ENCODE results near the gene TUBAL3.
A peak's percentile ranks its signal among the peaks of the same experiment; 100 is the strongest.
"Not testable (repeated sequence)": the region's sequence is repeated elsewhere in the genome, so short reads cannot be mapped to it uniquely, and the experiment has no call there.

TUBAL3 gene

DNA sequence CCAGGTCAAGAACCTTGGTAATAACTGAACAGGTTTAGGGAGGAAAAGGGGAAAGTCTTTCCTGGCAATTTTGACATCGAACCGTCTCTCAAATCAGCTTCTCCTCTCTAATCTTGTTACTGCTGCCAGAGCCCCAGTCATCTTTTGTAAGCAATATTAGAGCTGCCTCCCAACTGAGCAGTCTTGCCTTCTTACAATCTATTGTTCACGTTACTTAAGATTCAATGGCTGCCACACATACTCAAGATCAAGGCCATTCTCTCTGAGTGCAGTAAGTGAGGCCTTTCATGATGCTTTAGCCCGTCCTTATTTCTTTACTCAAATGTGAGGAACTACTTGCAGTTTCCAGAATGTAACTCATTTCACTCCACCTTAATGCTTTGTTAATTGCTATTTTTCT is 20.1 kb upstream of the TUBAL3 start:
- peaks cover 7% of the 10 kb centered on the region for H3K36me3 ChIP-seq (ENCODE audit: control insufficient read depth, insufficient read depth, low read length)
- no peak overlapping the region for H3K4me3 ChIP-seq (ENCODE audit: insufficient read depth, low read depth, low read length)
- H3K27me3 ChIP-seq (ENCODE audit: control insufficient read depth, insufficient read depth, low read length, poor library complexity, severe bottlenecking) = no peaks in the 10 kb centered on the region
- no peaks in the 10 kb centered on the region for H3K9me3 ChIP-seq (ENCODE audit: control insufficient read depth, low read length)
- H3K27ac ChIP-seq (ENCODE audit: insufficient read depth, low read depth, low read length, poor library complexity, severe bottlenecking) = no peak overlapping the region
- WGBS, 2 experiments = 82 to 88% methylated on average over 3 of the region's 4 CpGs
- H3K4me1 ChIP-seq (ENCODE audit: control insufficient read depth, insufficient read depth, low read length) = no peaks in the 10 kb centered on the region

DNA sequence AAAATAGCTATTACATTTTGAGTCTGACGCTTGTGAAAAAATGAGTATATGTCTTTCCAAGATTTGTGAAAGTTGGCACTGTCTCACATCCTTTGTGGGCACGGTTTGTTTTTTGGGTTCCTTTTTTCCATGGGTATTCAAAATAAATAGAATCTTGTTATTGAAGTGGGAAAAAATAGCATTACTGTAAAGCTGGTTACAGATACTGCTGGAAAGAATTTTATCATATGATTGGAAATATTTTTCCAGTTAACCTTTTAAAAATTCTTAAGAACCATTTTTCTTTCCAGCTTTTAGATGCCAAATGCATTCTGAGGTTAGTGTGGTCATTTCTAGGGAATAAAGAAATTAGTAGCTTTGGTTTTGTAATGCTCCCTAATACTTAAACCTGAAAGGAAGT is 19.1 kb upstream of the TUBAL3 start:
- no peaks in the 10 kb centered on the region for H3K4me1 ChIP-seq (ENCODE audit: control insufficient read depth, insufficient read depth, low read length)
- no peaks in the 10 kb centered on the region for H3K36me3 ChIP-seq (ENCODE audit: control insufficient read depth, insufficient read depth, low read length)
- no peak overlapping the region for H3K27ac ChIP-seq (ENCODE audit: insufficient read depth, low read depth, low read length, poor library complexity, severe bottlenecking)
- no peak overlapping the region for H3K4me3 ChIP-seq (ENCODE audit: insufficient read depth, low read depth, low read length)
- no peaks in the 10 kb centered on the region for H3K27me3 ChIP-seq (ENCODE audit: control insufficient read depth, insufficient read depth, low read length, poor library complexity, severe bottlenecking)
- no peaks in the 10 kb centered on the region for H3K9me3 ChIP-seq (ENCODE audit: control insufficient read depth, low read length)
- 48 to 50% methylated on average over 2 of the region's 2 CpGs for WGBS, 2 experiments

DNA sequence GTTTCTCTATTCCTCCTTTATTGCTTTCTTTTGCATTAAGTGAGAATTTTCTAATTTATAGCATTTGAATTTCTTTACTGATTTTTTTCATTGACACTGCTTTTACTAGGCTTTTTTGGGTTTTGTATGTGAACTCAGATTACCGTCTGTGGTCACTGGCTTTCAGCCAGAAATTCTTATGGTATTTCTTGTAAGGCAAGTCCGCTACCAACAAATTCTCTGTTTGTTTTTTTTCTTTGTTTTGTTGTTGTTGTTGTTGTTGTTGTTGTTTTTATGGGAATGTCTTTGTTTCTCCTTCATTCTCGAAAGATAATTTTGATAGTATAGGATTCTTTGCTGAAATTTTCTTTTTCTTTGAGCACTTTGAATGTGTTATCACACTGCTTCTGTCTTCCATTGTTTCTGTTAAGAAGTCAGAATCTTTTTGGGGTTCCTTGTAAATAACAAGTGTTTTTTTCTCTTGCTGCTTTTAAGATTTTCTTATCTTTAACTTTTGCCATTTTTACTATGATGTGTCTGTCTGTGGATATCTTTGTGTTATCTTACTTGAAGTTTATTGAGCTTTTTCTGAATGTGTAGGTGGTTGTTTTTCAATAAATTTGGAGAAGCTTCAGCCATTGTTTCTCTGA is 15.0 kb upstream of the TUBAL3 start:
- H3K36me3 ChIP-seq (ENCODE audit: control insufficient read depth, insufficient read depth, low read length) = no peaks in the 10 kb centered on the region
- no peak overlapping the region for H3K4me3 ChIP-seq (ENCODE audit: insufficient read depth, low read depth, low read length)
- no peak overlapping the region for H3K27ac ChIP-seq (ENCODE audit: insufficient read depth, low read depth, low read length, poor library complexity, severe bottlenecking)
- H3K9me3 ChIP-seq (ENCODE audit: control insufficient read depth, low read length) = no peaks in the 10 kb centered on the region
- H3K27me3 ChIP-seq (ENCODE audit: control insufficient read depth, insufficient read depth, low read length, poor library complexity, severe bottlenecking) = no peaks in the 10 kb centered on the region
- peaks cover 6% of the 10 kb centered on the region for H3K4me1 ChIP-seq (ENCODE audit: control insufficient read depth, insufficient read depth, low read length)
- 91 to 99% methylated on average over 3 of the region's 3 CpGs for WGBS, 2 experiments

DNA sequence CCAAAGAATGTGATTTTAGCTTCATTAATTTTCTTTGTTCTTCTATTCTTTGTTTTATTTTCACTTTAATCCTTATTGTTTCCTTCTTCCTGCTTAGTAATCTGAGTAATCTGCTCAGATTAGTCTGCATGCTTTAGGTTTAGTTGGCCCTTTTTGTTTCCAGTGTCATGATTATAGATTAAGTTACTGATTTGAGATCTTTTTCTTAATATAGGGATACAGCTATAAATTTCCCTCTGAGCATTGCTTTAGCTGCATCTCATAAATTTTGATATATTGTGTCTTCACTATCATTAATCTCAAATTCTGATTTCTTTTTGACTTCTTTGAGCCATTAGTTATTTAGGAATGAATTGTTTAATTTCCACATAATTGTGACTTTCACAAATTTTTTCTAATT is 14.0 kb upstream of the TUBAL3 start:
- Histone ChIP-seq H3K4me3 (ENCODE audit: insufficient read depth, low read depth, low read length) (no peak overlapping the region), H3K4me1 (ENCODE audit: control insufficient read depth, insufficient read depth, low read length) (peaks cover 10% of the 10 kb centered on the region), H3K36me3 (ENCODE audit: control insufficient read depth, insufficient read depth, low read length) (no peaks in the 10 kb centered on the region), H3K27me3 (ENCODE audit: control insufficient read depth, insufficient read depth, low read length, poor library complexity, severe bottlenecking) (no peaks in the 10 kb centered on the region), H3K9me3 (ENCODE audit: control insufficient read depth, low read length) (no peaks in the 10 kb centered on the region), H3K27ac (ENCODE audit: insufficient read depth, low read depth, low read length, poor library complexity, severe bottlenecking) (no peak overlapping the region)

DNA sequence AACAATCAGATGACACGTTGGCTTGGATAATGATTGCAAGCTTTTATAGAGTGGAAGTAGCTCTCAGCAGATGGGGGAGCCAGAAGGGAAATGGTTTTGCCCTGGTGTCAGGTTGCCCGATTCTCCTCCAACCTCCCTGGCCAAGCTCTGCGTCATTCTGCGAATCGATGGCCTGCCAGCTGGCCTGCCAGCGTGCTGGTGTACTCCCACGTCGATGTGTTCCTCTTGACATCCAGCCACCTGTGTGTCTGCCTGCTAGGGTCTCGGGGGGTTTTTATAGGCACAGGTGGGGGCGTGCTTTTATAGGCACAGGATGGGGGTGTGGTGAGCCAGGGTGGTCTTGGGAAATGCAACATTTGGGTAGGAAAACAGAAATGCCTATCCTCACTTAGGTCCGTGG is 12.4 kb upstream of the TUBAL3 start:
- WGBS, 2 experiments = 73 to 79% methylated on average over 11 of the region's 11 CpGs
- Histone ChIP-seq H3K27ac (ENCODE audit: insufficient read depth, low read depth, low read length, poor library complexity, severe bottlenecking) (no peak overlapping the region), H3K9me3 (ENCODE audit: control insufficient read depth, low read length) (no peaks in the 10 kb centered on the region)

DNA sequence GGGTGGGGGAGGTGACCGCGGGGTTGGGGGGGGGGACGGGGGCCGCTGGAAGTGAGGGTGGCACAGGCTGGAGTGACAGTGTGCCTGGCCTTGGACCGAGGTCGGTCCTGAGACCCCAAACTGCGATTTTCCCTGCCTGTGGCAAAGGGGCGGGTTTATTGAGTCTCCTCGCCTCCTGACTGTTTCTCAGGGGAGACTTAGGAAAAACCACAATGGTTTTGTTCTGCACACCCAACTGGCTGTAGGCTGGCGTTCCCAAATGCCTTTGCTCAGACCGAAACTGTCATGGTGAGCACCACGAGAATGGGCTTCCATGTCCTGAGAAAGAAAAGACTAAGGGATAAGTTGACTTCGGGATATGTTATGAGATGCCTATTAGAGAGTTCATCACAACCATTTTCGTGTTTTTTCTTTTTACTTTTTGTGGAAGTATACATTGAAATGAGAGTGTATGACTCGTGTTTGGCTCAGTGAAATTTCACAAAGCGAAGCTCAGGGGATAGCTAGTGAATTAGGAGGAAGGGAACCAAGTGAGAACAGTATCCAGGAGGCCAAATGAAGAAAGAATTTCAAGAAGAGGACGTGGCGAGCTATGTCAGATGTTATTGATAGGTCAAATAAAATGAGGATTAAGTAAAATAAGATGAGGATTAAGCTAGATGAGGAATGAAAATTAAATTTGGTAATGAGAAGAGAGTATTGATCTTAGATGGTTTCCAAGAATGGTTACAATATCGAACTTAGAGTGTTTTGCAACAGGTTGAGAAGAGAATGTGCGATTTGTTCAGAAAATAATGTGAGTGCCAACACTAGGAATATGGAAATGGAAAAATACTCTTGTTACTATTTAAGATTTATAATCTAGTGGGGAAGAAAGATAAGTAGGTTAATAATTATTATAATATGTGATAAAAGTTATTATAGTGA is 8.6 kb upstream of the TUBAL3 start:
- WGBS, 2 experiments = 17 to 18% methylated on average over 20 of the region's 20 CpGs

More for the DNA sequence above, 12.4 kb upstream of the TUBAL3 start:
- H3K4me1 ChIP-seq (ENCODE audit: control insufficient read depth, insufficient read depth, low read length) = peaks cover 10% of the 10 kb centered on the region
- no peaks in the 10 kb centered on the region for H3K36me3 ChIP-seq (ENCODE audit: control insufficient read depth, insufficient read depth, low read length)
- H3K4me3 ChIP-seq (ENCODE audit: insufficient read depth, low read depth, low read length) = no peak overlapping the region
- no peaks in the 10 kb centered on the region for H3K27me3 ChIP-seq (ENCODE audit: control insufficient read depth, insufficient read depth, low read length, poor library complexity, severe bottlenecking)

DNA sequence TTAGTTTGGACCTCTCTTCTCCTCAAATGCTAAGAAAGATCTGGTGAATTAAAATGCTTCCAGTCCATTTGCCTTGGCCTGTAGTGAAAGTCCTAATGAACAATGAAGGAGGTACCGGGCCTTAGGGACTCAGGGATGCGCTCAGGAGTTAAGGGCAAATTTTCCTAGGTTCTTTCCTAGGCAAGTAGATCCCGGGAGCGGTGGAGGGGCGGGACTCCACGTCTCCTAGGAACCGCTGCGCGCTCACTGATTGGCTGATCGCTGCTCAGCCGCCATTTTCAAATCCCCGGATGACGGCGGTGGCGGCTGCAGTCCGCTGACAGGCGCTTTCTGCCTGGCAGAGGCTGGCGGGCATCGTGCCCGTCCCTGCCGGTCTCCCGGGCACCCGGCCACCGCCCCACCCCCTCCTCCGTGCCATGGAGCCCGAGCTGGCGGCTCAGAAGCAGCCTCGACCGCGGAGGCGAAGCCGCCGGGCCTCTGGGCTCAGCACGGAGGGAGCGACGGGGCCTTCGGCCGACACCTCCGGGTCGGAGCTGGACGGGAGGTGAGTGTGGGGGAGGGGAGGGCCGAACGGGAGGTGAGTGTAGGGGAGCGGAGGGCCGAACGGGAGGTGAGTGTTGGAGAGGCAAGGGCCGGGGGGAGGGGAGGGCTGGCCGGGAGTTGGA is 7.8 kb upstream of the TUBAL3 start, which contains the start of gene NET1:
Gene NET1 (plus strand): TSS at position 281 of the 665 bp plus-strand sequence. CDS start 136 bp downstream, at position 417.
- H3K27me3 ChIP-seq (ENCODE audit: control insufficient read depth, insufficient read depth, low read length, poor library complexity, severe bottlenecking) = no peaks in the 10 kb centered on the region
- H3K27ac ChIP-seq (ENCODE audit: insufficient read depth, low read depth, low read length, poor library complexity, severe bottlenecking) = peak within 1 kb of the TSS; percentile 69
- H3K9me3 ChIP-seq (ENCODE audit: control insufficient read depth, low read length) = no peaks in the 10 kb centered on the region
- no peaks in the 10 kb centered on the region for H3K36me3 ChIP-seq (ENCODE audit: control insufficient read depth, insufficient read depth, low read length)
- H3K4me3 ChIP-seq (ENCODE audit: insufficient read depth, low read depth, low read length) = peak within 1 kb of the TSS; percentile 81
- H3K4me1 ChIP-seq (ENCODE audit: control insufficient read depth, insufficient read depth, low read length) = peaks cover 10% of the 10 kb centered on the region
- WGBS, 2 experiments = 0 to 1% methylated on average over 46 to 48 of the region's 48 CpGs

More for the DNA sequence above, 8.6 kb upstream of the TUBAL3 start:
- H3K27ac ChIP-seq (ENCODE audit: insufficient read depth, low read depth, low read length, poor library complexity, severe bottlenecking) = no peak overlapping the region
- H3K9me3 ChIP-seq (ENCODE audit: control insufficient read depth, low read length) = no peaks in the 10 kb centered on the region
- peak overlapping the region; percentile 81 for H3K4me3 ChIP-seq (ENCODE audit: insufficient read depth, low read depth, low read length)
- H3K27me3 ChIP-seq (ENCODE audit: control insufficient read depth, insufficient read depth, low read length, poor library complexity, severe bottlenecking) = no peaks in the 10 kb centered on the region
- no peaks in the 10 kb centered on the region for H3K36me3 ChIP-seq (ENCODE audit: control insufficient read depth, insufficient read depth, low read length)
- H3K4me1 ChIP-seq (ENCODE audit: control insufficient read depth, insufficient read depth, low read length) = peaks cover 10% of the 10 kb centered on the region

DNA sequence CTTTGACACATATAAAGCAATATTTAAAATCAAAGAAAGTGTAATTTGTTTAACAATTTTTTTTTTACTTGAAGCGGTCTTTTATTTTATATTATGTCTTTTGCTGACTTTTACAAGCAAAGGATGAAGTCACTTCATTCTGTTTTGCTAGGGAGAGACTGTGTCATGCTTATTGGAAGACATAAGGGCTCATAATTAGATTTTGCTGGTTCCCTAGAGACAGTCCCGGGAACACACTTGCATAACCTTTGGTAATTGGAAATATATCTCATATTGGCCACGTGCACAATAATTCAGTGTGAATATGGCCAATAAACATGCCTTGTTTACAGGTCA is 7.3 kb upstream of the TUBAL3 start:
- Histone ChIP-seq H3K4me3 (ENCODE audit: insufficient read depth, low read depth, low read length) (no peak overlapping the region), H3K27ac (ENCODE audit: insufficient read depth, low read depth, low read length, poor library complexity, severe bottlenecking) (no peak overlapping the region), H3K9me3 (ENCODE audit: control insufficient read depth, low read length) (no peaks in the 10 kb centered on the region), H3K4me1 (ENCODE audit: control insufficient read depth, insufficient read depth, low read length) (peaks cover 10% of the 10 kb centered on the region), H3K27me3 (ENCODE audit: control insufficient read depth, insufficient read depth, low read length, poor library complexity, severe bottlenecking) (no peaks in the 10 kb centered on the region), H3K36me3 (ENCODE audit: control insufficient read depth, insufficient read depth, low read length) (no peaks in the 10 kb centered on the region)
- 82 to 83% methylated on average over 3 of the region's 3 CpGs for WGBS, 2 experiments

DNA sequence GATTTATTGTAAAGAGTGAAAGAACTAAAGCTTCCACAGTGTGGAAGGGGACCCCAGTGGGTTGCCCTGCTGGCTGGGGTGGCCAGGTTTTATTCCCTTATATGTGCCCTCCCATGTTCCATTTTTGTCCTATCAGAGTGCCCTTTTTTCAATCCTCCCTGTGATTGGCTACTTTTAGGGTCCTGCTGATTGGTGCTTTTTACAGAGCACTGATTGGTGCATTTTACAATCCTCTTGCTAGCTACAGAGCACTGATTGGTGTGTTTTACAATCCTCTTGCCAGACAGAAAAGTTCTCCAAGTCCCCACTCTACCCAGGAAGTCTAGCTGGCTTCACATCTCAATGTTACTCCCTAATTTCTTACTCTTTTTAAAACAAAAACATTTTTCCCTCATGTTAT is 6.2 kb upstream of the TUBAL3 start:
- H3K27ac ChIP-seq (ENCODE audit: insufficient read depth, low read depth, low read length, poor library complexity, severe bottlenecking); H3K4me3 ChIP-seq (ENCODE audit: insufficient read depth, low read depth, low read length); H3K4me1 ChIP-seq (ENCODE audit: control insufficient read depth, insufficient read depth, low read length); H3K36me3 ChIP-seq (ENCODE audit: control insufficient read depth, insufficient read depth, low read length); H3K9me3 ChIP-seq (ENCODE audit: control insufficient read depth, low read length); H3K27me3 ChIP-seq (ENCODE audit: control insufficient read depth, insufficient read depth, low read length, poor library complexity, severe bottlenecking): not testable (repeated sequence)

DNA sequence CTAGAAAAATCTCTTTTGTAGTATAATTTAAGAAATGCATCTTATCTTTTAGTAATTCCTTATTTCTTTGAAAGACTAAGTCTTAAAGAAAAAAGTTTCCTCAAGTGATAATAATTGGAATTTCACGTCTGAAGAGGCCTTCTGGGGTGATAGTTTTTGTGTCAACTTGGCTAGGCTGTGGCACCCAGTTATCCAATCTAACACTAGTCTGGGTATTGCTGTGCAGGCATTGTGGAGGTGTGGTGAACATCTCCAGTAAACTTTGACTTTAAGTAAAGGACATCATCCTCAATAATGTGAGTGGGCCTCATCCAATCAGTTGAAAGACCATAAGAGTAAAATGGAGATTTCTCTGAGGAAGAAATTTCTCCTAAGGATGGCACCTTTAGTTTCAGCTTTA is 2.3 kb upstream of the TUBAL3 start:
- Histone ChIP-seq H3K9me3 (ENCODE audit: control insufficient read depth, low read length) (no peaks in the 10 kb centered on the region), H3K4me3 (ENCODE audit: insufficient read depth, low read depth, low read length) (no peak overlapping the region), H3K27me3 (ENCODE audit: control insufficient read depth, insufficient read depth, low read length, poor library complexity, severe bottlenecking) (no peaks in the 10 kb centered on the region), H3K27ac (ENCODE audit: insufficient read depth, low read depth, low read length, poor library complexity, severe bottlenecking) (no peak overlapping the region), H3K36me3 (ENCODE audit: control insufficient read depth, insufficient read depth, low read length) (no peaks in the 10 kb centered on the region), H3K4me1 (ENCODE audit: control insufficient read depth, insufficient read depth, low read length) (no peaks in the 10 kb centered on the region)
- WGBS, 2 experiments = 73 to 80% methylated on average over 1 of the region's 1 CpG

Measured in ectodermal cell (in vitro differentiated cells).